GM19324 (cell line): Measurements from ENCODE around the gene MAD1L1.

ENCODE experiments used
- ATAC-seq: cut with Tn5 transposase; IDR thresholded peaks from one replicate; pipeline ENCODE4 v1.9.1; 2021; ENCODE audit warnings: mild to moderate bottlenecking, moderate library complexity; ENCODE audit not compliant: unreplicated experiment, low FRiP score

Gene MAD1L1

GRCh38 chr7:2219606-2220005 is 13.1 kb downstream of the MAD1L1 start:
- ATAC-seq = no peak

GRCh38 chr7:2219136-2219535 is 13.6 kb downstream of the MAD1L1 start:
- no peak for ATAC-seq

- ATAC-seq = no peak
Measured at GRCh38 chr7:2218444-2218785, 14.3 kb downstream of the MAD1L1 start.

GRCh38 chr7:2217716-2218443 is 14.9 kb downstream of the MAD1L1 start:
- ATAC-seq = no peak

- no peak for ATAC-seq
Measured at GRCh38 chr7:2217206-2217605, 15.5 kb downstream of the MAD1L1 start.

- ATAC-seq = no peak
Measured at GRCh38 chr7:2215851-2216250, 16.9 kb downstream of the MAD1L1 start.

GRCh38 chr7:2214636-2215035 is 18.1 kb downstream of the MAD1L1 start:
- ATAC-seq = no peak

GRCh38 chr7:2213551-2214215 is 19.1 kb downstream of the MAD1L1 start:
- ATAC-seq = no peak

- no peak for ATAC-seq
Measured at GRCh38 chr7:2212906-2213305, 19.8 kb downstream of the MAD1L1 start.

GRCh38 chr7:2211926-2212325 is 20.8 kb downstream of the MAD1L1 start:
- ATAC-seq = no peak

GRCh38 chr7:2211259-2211880 is 21.4 kb downstream of the MAD1L1 start:
- no peak for ATAC-seq

- no peak for ATAC-seq
Measured at GRCh38 chr7:2210551-2211258, 22.0 kb downstream of the MAD1L1 start.

- ATAC-seq = no peak
Measured at GRCh38 chr7:2209961-2210323, 22.8 kb downstream of the MAD1L1 start.

GRCh38 chr7:2209146-2209960 is 23.4 kb downstream of the MAD1L1 start:
- ATAC-seq = peak; percentile 46

- ATAC-seq = no peak
Measured at GRCh38 chr7:2208712-2209111, 24.0 kb downstream of the MAD1L1 start.

GRCh38 chr7:2205036-2205780 is 27.5 kb downstream of the MAD1L1 start:
- no peak for ATAC-seq

GRCh38 chr7:2204446-2204845 is 28.3 kb downstream of the MAD1L1 start:
- no peak for ATAC-seq

GRCh38 chr7:2203766-2204300 is 28.9 kb downstream of the MAD1L1 start:
- ATAC-seq = peak; percentile 70

GRCh38 chr7:2202901-2203765 is 29.6 kb downstream of the MAD1L1 start:
- no peak for ATAC-seq
